Midbrain (tissue), 1 donor: ENCODE results near the gene AKT1.
"Not testable (repeated sequence)": the region's sequence is repeated elsewhere in the genome, so short reads cannot be mapped to it uniquely, and the experiment has no call there.

Source experiments
- DNase-seq: peaks from one replicate; lab custom pipeline; 2025; lab: John Stamatoyannopoulos, UW

The AKT1 gene

DNA sequence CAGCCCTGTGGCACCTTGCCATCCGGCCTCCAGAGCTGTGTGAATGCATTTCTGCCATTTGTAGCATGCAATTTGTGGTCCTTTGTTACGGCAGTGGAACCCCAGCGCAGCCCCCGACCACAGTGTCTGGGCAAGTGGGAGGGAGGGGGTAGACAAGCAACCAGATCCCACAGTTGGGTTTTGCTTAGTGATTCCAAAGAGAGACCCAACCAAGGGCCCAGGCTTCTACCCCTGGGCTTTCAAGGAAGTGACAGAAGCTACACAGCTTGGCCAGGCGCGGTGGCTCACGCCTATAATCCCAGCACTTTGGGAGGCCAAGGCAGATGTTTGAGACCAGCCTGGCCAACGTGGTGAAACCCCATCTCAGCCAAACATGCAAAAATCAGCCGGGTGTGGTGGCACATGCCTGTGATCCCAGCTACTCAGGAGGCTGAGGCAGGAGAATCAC lies 23.2 kb upstream of the AKT1 start:
- DNase-seq = no peak

DNA sequence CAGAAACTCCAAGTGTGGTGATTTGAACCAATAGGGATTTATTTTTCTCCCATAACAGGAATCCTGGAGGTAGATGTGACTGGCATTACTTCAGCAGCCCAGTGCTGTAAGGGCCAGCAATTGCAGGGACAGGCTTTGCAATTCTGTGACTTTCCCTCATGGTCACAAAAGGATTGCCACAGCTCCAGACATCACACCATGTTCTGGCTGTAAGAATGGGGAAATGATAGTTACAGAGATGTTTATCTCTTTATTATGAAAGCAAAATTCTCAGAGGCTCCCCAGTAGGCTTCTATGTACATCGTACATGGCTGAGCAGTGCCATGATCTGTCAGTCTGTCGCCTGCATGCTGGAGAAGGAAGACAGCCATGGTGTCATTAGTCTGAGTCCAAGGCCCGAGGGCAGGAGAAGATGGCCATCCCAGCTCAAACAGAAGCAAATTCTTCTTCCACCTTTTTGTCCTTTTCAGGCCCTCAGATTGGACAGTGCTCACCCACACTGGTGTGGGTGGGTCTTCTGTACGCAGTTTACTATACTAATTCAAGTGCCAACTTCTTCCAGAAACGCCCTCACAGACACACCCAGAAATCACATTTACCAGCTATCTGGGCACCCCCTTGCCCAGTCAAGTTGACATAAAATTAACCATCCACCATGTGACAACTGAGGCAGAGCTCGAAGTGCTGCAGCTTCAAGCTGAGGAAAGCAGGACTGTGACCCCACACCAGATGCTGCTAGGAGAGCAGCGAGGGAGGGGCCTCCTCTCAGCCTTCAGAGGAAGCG lies 22.6 kb upstream of the AKT1 start:
- DNase-seq = no peak

DNA sequence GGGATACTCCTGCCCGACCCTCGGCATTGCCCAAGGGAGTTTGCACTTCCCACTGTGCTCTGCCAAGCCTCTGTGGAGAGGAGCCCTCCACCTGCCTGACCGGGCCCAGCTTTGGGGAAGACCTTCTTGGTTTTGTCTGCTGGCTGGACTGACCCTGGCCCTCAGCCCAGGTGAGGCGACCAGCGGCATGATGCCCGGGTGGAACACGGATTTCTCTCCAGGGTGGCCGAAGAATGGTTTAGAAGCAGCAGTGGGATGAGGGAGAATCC lies 21.0 kb upstream of the AKT1 start:
- DNase-seq = no peak

DNA sequence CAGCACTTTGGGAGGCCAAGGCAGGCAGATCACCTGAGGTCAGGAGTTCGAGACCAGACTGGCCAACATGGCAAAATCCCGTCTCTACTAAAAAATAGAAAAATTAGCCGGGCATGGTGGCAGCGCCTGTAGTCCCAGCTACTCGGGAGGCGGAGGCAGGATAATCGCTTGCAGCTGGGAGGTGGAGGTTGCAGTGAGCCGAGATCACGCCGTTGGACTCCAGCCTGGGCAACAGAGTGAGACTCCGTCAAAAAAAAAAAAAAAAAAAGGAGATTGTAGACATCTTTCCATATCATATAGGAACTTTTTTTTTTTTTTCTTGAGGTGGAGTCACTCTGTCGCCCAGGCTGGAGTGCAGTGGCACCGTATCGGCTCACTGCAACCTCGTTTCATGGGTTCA lies 19.2 kb upstream of the AKT1 start:
- DNase-seq = not testable (repeated sequence)

DNA sequence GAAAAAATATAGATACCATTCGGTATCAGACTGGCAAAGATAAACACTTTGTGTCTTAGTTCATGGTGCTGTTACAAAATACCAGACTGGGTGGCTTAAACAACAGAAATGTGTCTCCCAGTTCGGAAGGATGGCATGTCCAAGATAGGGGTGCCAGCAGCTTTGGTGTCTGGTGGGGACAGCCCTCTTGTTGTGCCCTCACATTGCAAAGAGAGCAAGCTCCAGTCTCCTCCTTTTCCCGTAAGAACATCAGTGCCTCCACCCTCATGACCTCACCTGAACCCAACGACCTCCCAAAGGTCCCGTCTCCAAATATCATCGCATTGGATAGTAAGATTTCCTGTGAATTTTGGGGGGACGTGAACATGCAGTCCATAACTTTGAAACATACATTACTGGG lies 17.7 kb upstream of the AKT1 start:
- DNase-seq = no peak

DNA sequence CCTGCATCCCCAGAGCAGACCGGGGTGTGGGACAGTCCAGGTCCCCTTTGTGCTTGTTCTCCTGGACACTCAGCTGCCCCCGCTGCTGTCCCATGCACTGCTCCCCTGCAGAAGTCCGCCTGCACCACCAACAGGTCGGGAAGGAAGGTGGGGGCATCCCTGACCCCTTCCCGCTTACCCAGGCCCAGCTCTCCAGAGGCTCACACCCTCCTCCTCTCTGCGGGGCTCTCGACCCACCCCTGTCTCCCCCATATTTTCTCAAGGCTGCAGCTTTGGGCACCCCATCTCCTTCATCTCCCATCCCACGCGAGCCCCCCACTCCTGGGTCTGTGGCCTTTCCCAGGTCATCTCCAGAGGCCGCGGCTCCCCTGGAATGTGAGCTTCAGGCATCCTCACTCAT lies 14.8 kb upstream of the AKT1 start:
- no peak for DNase-seq

DNA sequence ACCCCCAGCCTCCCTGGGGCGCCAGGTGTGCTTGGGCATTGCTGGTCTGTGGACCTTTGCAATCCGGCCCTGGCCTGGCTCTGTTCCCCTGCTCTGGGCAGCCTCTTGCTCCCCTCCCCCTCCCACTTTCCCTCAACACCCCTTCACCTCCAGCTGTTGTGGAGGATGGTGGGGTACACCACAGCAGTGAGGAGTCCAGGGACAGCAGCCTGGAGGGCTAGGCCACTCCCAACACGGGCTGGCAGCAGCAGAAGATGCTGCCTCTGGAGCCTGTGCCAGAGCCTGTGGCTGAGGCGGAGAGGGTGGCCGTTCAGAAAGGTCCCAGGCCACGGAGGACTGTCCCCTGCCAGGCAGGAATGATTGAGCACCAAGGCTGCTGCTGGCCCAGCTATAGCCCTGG lies 12.9 kb upstream of the AKT1 start:
- DNase-seq = no peak

DNA sequence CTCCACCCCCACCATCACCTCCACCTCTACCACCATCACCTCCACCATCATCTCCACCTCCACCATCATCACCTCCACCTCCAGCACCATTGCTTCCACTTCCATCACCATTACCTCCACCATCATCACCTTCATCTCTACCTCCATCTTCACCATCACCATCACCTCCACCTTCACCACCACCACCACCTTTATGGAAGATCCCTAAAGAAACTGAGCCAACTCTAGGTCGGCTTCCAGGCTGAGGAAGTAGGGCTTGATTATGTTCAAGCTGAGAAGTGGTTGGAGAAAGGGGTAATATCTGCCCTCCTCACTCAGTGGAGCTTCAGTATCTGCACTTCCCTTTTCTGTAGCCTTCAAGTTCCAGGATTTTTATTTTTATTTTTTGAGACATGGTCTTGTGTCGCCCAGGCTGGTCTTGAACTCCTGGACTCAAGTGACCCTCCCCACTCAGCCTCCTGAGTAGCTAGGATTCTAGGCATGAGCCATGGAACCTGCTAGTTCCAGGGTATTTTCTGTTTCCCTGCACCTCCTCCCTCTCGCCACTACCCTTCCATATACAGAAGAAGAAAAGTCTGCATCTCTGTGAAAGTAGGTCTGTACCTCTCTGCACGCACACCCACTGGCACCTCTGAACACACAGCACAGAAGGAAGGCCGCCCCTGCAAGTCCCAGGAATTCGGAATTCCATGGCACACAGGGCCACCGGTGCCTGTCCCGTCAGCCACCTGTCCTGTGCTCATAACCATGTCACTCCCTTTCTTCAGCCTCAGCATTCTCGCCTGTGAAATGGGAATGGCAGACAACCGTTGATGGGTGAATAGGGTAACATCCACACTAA lies 11.3 kb upstream of the AKT1 start:
- no peak for DNase-seq

DNA sequence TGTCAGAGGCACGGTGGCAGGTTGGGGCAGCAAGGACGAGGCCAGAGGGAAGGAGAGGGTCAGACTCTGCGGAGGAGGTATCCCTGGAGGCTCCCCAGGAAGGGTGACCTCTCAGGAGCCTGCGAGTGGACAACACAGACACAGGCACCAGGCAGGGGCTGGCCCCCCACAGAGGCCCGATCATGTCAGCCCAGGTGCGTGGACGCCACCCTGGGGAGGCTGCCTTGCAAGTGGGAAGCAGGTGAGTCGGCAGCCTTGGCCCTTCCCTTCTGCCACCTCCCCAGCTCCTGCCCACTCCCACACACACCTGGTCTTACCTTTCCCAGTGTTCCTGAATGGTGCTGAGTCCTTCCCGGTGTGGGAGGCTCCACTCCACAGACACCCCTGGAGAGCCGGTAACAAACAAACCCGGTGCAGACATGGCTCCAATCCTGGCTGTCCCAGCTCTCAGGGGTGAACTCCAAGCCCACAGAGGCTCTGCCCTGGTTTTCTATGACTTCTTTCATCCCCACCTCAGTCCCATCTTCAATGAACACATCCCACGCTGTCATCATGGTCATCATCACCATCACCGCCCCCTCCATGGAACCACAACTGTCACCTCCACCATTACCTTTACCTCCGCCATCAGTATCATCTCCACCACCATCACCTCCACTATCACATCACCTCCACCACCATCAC lies 10.5 kb upstream of the AKT1 start:
- DNase-seq = no peak

DNA sequence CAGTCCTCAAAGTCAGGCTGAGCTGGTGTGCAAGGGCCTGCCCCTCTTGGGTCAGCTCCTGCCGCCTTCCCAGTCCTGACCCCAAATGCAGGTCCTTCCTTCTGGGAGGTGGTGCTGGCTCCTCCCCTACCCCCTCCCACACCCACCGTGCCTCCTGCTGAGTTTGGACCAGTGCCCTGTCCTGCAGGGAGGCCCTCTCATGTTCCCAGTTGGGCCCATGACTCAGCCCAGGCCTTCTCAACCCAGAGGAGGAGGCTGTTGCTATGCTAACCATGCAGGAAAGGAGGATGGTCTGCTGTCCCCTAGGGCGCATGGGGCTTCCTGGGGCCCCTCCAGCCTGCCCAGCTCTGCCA lies 9.8 kb upstream of the AKT1 start:
- DNase-seq = no peak

DNA sequence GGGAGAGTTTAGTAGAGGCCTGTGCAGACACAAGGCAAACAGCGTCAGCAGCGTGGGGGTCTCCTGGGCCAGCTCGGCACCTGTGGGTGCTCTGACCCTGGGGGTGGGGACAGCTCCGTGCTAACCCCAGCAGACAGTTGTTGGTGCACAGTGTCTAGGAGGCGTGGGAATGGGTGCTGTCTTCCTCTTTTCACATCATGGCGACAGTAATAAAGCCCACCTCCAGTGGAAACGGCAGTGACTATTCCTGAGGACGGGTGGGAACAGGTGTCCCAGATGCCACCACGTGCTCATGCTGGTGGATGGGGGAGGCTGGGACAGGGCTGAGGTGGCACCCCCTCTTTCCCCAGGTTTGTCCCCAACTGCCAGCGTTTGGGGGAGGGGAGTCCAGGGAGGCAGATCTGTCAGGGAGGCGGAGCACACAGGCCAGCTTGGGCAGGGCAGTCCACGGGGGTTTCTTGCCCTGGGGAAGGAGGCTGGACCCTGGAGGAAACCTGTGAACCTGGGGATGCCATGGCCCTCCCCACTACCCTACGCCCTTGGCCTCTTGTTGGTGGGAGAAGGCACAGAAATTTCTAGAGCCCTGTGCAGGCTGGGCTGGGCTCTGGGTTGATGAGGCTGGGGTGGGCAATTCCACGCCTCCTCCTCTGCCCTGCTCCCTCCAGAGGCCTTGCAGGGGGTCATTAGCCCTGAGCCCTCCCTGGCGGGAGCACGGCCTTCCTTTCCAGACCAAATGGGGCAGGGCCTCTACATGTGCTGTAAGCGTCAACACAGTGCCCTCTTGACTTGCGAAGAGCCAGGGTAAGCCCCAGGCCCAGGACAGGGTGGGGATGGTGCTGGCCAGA lies 9.2 kb upstream of the AKT1 start:
- no peak for DNase-seq

DNA sequence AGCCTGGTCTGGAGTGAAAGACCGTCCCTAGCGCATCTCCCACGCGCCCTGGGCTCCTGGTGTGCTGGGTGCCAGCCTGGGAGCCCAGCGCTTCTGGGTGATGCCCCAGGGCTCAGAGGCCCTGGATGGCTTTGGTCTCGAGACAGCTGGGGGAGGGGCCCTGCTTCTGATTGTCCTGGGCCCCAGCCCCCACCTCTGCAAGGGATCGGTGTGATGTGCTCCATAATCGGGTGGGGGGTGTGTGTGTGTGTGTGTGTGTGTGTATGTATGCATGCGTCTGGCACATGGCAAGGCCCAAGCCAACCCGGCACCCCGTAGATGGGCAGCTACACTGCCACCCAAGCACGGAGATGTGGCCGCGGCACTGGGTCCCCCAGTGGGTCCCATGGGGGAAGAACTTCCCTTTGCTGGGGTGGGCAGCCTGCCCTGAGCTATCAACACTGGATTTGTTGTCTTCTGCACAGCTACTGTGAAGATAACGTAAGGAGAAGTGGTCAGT lies 8.4 kb upstream of the AKT1 start:
- no peak for DNase-seq

DNA sequence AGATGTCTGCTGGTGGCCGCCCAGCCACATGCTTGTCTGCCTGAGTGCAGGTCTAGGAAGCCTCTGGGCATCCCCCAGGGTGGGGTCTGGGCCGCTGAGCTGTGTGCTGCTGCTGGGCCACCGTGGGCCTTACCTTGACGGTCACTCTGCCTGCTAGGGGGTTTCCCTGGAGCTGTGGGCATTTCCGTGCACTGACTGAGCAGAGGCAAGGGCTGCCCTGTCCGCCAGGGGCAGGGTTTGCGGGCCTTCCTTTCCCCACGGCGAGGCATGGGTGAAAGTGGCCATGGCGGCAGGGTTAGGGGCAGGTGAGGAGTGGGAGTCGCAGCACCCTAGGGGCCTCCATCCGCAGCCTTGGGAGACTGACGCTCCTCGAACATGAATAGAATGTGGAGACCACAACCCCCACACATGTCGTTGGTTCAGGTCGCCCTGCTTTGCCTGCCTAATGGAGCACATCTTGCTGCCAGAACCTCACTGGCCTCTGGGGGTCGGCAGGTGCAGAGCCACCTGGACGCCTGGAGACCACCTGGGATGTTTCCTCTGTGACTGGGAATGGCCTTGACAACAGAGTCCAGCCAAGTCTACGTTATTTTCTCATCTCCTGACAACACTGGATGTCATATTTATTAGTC lies 7.8 kb upstream of the AKT1 start:
- no peak for DNase-seq

DNA sequence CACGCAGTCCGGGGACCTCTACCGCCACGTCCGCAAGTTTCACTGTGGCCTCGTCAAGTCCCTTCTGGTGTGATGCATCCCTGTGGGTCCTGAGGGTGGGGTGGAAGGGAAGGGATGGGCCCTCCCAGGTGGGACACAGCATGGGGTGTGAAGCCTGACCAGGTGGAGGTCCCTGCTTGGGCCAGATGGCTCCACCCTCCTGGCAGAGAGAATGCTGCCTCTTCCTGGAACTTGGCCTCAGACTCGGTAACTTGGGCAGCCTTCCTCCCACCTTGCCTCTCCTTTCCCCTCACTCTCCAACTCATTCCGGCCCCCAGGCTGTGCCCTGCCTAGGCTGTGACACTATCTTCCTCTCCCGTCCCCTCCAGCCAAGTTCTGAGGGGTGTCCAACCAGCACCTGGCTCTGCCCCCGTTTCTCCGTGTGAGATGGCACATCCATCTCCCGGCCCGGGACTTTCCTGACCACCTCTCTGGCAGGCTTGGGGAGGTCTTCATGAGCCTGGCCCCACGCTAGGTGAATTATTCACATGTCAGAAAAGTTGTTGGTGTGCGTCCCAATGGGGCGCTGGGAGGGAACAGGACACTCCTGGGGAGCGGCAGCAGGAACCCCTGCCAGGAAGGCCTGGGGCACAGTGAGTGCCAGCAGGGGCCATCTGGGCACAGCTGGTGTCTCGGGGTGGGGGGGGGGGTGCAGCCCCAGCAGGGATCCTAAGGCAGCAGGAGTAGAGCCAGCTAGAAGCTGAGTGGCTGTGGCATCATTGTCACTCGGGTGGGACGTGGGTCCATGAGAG lies 7.0 kb upstream of the AKT1 start:
- no peak for DNase-seq

DNA sequence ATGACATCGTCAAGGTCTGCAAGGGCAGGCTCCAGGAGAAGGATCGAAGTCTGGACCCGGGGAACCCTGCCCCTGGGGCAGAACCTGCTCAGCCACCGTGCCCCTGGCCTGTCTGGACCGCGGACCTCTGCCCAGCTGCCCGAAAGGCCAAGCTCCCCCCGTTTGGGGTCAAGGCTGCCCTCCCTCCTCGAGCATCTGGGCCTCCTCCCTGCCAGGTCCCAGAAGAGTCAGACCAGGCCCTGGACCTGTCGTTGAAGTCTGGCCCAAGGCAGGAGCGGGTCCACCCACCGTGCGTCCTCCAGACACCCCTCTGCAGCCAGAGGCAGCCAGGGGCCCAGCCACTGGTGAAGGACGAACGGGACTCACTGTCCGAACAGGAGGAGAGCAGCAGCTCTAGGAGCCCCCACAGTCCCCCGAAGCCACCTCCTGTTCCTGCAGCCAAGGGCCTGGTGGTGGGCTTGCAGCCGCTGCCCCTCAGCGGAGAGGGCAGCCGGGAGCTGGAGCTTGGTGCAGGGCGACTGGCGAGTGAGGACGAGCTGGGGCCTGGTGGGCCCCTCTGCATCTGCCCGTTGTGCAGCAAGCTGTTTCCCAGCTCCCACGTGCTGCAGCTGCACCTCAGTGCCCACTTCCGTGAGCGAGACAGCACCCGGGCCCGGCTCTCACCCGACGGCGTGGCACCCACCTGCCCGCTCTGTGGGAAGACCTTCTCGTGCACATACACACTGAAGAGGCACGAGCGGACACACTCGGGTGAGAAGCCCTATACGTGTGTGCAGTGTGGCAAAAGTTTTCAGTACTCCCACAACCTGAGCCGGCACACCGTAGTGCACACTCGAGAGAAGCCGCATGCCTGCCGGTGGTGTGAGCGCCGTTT lies 6.2 kb upstream of the AKT1 start:
- DNase-seq = no peak

DNA sequence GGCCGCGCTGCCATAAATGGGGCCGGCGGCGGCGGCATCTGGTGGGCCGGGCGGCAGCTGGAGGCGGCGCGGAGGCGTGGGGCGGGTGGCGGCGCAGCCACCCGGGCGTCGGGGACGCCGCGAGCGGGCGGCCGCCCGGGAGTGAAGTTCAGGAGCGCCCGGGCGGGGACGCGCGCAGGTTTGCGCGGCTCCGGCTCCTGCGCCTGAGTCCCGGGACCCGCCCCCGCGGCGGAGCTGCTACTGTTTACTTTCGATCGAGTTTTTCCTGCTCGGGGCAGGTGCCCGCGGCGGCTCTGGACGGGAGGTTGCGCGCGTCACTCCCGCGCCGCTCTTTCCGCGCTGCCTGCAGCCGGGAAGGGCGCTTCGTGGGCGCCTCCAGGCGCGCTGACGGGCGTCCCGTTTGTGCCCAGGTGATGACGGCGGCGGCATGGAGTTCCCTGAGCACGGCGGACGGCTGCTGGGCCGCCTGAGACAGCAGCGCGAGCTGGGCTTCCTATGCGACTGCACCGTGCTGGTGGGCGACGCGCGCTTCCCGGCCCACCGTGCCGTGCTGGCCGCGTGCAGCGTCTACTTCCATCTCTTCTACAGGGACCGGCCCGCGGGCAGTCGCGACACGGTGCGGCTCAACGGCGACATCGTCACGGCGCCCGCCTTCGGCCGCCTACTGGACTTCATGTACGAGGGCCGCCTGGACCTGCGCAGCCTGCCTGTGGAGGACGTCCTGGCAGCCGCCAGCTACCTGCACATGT lies 5.4 kb upstream of the AKT1 start, which contains the start of gene ZBTB42:
Gene ZBTB42 (plus strand): TSS at position 331 of the 749 bp plus-strand sequence. CDS start 97 bp downstream, at position 428.
- DNase-seq = no peak

DNA sequence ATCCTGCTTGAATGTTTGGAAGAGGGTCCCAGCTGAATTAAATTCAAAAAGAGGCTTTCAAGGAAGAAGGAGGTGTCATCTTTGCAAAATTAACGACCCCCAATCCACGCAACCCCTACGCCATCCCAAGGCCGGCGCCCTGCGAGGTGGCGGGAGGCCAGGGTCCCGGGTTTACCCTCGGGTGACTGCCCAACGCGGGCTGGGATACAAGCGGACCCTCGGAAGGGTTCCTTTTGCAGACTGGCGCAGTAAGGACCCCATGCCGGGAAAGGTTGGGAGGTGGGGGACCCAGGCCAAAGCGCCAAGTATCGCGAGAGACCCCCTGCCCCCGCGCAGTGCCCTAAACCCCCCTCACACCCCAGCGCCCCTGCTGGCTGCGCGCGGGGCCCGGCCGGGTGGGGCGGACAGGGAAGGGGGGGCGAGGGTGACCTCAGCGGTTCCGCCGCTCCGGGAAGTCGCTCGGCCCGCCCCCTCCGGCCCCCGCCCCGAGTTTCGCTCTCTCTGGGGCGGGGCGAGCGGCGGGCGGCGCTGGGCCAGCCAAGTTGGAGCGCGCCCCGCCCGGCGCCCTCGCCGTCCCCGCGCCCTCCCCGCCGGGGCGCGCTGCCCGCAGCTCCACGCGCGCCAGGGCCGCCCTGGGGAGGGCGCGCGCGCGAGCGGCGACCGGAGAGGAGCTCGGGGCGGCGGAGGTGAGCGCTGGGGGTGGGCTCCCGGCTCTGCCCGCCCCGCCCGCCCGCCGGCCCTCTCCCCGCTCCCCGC lies 4.6 kb upstream of the AKT1 start:
- peak; percentile 47 for DNase-seq
